Measurements from ENCODE around the gene ZNF827. TPM values are rescaled to one million over a fixed set of nuclear protein-coding genes. Genes with fewer than 3 reads are reported as not detected.

The ZNF827 gene
- polyA plus RNA-seq, 3 donors, result 26.5 to 38.1 (median 30.5) TPM

GRCh38 chr4:145731028-145731427 lies 207.6 kb downstream of the ZNF827 start:
- no peak for DNase-seq (ENCODE audit: low read depth in 3 of 3, low spot score in 2 of 3)

- no peak for DNase-seq (ENCODE audit: low read depth in 3 of 3, low spot score in 2 of 3)
These were observed 208.6 kb downstream of the ZNF827 start for GRCh38 chr4:145730026-145730425.

- DNase-seq (ENCODE audit: low read depth in 3 of 3, low spot score in 2 of 3), result no peak
These were observed 215.3 kb downstream of the ZNF827 start for GRCh38 chr4:145723336-145723735.

DNA sequence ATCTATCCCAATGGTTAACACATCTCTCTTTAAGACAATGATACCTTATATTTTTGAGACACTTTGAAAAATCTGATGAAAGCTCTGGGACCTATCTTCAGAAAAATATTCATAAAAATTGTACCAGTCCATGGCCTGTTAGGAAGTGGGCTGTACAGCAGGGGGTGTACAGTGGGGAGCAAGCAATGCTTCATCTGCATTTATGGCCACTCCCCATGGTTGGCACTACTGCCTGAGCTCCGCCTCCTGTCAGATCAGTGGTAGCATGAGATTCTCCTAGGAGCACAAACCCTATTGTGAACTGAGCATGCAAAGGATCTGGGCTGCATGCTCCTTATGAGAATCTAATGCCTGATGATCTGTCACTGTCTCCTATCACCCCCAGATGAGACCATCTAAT lies 216.1 kb downstream of the ZNF827 start:
- DNase-seq (ENCODE audit: low read depth in 3 of 3, low spot score in 2 of 3), result no peak

GRCh38 chr4:145720656-145721055 lies 218.0 kb downstream of the ZNF827 start:
- no peak for DNase-seq (ENCODE audit: low read depth in 3 of 3, low spot score in 2 of 3)

- DNase-seq (ENCODE audit: low read depth in 3 of 3, low spot score in 2 of 3), result no peak
These were observed 218.6 kb downstream of the ZNF827 start for GRCh38 chr4:145719752-145720624.

DNA sequence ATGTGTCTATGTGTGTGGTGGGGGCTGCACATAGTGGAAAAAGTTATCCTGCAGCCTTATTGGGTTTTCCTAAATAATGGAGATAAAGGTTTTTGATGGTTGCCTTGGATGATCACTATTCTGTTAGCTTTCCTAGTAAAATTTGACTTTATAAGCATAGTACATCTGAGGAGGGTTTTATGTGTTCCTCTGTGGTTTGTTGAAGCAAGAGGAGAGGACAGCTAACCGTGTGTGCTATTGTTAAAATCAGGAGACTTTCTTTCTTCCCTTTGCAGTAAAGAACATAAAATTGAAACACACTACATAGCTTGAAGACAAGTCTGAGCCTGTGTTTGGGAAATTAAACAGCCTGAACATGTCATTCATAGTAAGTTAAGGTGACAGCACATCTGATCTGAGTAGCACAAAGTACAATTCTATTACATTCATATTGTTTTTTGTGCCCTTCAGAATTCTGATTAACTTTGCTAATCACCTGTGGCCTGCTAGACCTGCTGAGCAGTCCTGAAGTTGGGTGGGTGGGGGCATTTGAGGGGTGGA lies 221.9 kb downstream of the ZNF827 start:
- no peak for DNase-seq (ENCODE audit: low read depth in 3 of 3, low spot score in 2 of 3)

DNA sequence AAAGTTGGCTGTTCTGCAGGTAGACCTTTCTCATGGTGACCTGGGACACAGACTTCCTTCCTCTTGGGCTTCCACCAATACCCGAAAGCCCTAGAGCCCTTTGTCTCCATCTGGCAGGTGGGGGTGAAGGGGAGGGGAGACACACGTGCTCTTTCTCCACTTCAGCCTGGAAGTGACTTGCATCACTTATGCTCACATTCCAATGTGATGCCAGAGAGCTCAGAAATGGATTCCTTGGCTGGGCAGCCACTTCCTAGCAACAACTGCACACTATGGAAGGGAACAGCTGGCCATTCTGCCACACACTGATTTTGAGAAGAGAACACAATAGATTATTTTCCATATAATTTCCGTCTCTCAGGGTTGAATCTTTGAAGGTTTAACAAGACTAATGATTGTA lies 222.4 kb downstream of the ZNF827 start:
- DNase-seq (ENCODE audit: low read depth in 3 of 3, low spot score in 2 of 3), result no peak

DNA sequence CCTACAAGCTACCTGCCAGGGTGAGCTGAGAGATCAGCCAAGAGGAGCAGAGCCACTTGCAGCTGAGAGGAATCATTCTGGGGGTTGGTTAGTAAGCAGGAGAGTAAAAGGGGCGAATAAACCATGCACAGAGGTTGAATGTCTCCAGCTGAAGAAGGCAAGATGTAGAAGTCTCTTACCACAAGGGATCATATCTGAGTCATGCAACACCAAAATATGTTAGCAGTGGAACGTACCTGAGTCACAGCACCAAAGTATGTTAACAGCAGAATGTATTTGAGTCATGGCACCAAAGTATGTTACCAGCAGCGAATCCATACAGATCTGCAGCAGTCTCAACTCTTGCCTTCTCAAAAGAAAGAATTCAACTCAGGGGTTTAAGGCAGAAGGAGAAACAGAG lies 228.8 kb downstream of the ZNF827 start:
- no peak for DNase-seq (ENCODE audit: low read depth in 3 of 3, low spot score in 2 of 3)

DNA sequence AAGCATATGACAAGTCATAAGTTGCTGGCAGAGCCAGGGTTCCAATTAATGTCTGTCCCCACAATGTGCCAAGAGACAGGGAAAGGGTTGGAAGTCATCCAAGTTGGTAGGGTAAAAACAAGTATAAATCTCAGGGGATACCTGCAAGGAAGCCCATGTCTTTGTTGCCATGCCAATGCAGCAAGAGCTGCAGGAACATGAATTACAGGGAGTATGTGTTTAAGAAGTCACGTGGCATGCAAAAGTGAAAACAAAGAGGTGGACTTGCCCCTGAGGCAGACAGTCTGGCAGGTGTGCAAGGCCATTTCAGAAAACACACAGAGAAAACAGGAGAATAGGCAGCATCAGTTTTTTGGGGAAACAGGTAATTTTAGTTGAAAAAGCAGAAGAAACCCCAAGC lies 229.3 kb downstream of the ZNF827 start:
- no peak for DNase-seq (ENCODE audit: low read depth in 3 of 3, low spot score in 2 of 3)

Other genes starting within 250 kb of the ZNF827 start
- gene LSM6, start 236.9 kb upstream of the ZNF827 start, polyA plus RNA-seq (ENCODE audit: insufficient read length in 3 of 3), result 10 to 100 TPM; 62.5 to 64.4 (median 63.6) TPM